Stimulated activated naive B cell treated with anti-CD40 and anti-IgM and Interleukin-4, amounts not matched to agents 10 μg/mL and 1 μg/mL and 100 μg/mL, for 72 hours (primary cell): ENCODE results near the gene MAST4.

Source experiments
- ATAC-seq, 2 donors: fragments of 150-1000 bp; cut with Tn5 transposase; replicated peaks; 2 replicates each; pipeline ENCODE4 v1.10.0; 2021; ENCODE audit warnings: moderate library complexity in 1 of 2
- DNase-seq: peaks from one replicate; pipeline ENCODE4 v3.0.0; 2021
- H3K27ac Mint-ChIP-seq: one replicate; pipeline ENCODE4 v1.8.0; 2022; ENCODE audit warnings: mild to moderate bottlenecking, mixed read lengths
- H3K27me3 Mint-ChIP-seq, 2 donors: one replicate each; pipeline ENCODE4 v1.8.0; 2022; ENCODE audit warnings: mixed read lengths in 2 of 2
- H3K36me3 Mint-ChIP-seq, 2 donors: one replicate each; pipeline ENCODE4 v1.8.0; 2022; ENCODE audit warnings: mixed read lengths in 2 of 2, mild to moderate bottlenecking in 1 of 2
- H3K4me1 Mint-ChIP-seq, 2 donors: one replicate each; pipeline ENCODE4 v1.8.0; 2022; ENCODE audit warnings: mixed read lengths in 2 of 2, mild to moderate bottlenecking in 1 of 2
- H3K4me3 Mint-ChIP-seq, 2 donors: one replicate each; pipeline ENCODE4 v1.8.0; 2022; ENCODE audit warnings: mild to moderate bottlenecking in 2 of 2, mixed read lengths in 2 of 2, moderate library complexity in 1 of 2
- H3K9me3 Mint-ChIP-seq, 2 donors: one replicate each; pipeline ENCODE4 v1.8.0; 2022; ENCODE audit warnings: mixed read lengths in 2 of 2, mild to moderate bottlenecking in 1 of 2

MAST4 gene

DNA sequence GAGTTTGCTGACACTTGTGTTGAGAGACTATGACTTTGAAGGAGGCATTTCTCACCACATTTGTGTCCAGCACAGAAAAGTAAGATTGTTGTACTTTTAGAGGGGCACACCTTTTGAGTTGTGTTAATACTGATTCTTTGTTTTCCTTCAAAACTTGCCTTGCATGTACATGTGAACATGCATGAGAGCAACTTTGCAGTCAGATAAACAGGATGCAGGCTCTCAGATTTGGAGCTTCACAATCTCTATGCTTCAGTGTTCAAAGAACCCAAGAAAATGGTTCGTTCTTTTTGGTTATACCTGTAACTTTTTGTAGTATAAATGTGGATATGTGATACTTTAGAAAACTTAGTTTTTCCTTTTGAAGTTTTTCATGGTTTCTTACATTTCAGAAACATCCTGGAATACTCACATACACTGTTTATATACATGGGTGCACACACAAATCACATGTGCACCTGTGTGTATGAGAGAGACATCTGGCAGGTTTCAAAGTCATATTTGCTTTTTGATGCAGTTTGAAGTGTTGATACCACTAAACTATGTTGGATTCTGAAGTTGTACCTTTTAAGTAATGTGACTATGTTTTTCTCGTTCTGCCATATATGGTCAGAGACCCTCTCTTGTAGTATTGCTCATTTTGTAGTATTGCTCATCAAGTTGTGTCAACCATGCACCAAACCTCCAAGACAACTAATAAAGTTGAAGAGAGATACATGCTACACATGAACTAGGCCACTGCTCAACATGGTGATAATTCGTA, 409.7 kb downstream of the MAST4 start:
- peak overlapping the region; percentile 92 to 95 for H3K4me3 Mint-ChIP-seq

DNA sequence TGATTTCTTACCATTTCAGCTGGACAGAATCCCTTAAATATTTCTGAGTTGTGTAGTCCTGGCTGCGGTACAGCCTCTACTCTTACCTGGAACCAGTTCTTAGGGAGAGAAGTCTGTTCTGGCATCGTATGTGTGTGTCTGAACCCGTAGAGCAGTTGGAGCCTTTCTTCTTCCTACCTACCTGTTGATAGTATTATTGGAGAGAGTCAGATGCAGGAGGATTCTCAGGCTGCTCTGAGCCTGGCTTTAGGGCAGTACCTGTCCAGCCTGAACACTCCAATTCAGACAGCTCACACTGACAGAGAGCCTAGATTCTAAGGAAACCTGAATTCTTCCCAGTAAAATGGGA, 410.3 kb downstream of the MAST4 start:
- peaks cover 12 to 30% of the 10 kb centered on the region in 2 donors for H3K4me1 Mint-ChIP-seq
- DNase-seq (no peak), ATAC-seq (no peak)
- no peaks in the 10 kb centered on the region for H3K36me3 Mint-ChIP-seq
- H3K9me3 Mint-ChIP-seq, result no peaks in the 10 kb centered on the region
- H3K4me3 Mint-ChIP-seq, result no peak overlapping the region
- H3K27ac Mint-ChIP-seq, result no peak overlapping the region
- H3K27me3 Mint-ChIP-seq, result peaks cover 0 to 4% of the 10 kb centered on the region in 2 donors

More for the DNA sequence above, 409.7 kb downstream of the MAST4 start:
- H3K36me3 Mint-ChIP-seq, result no peaks in the 10 kb centered on the region
- H3K9me3 Mint-ChIP-seq, result no peaks in the 10 kb centered on the region
- H3K27me3 Mint-ChIP-seq, result no peaks in the 10 kb centered on the region
- H3K4me1 Mint-ChIP-seq, result peaks cover 12 to 25% of the 10 kb centered on the region in 2 donors
- ATAC-seq (no peak), DNase-seq (no peak)
- no peak overlapping the region for H3K27ac Mint-ChIP-seq

DNA sequence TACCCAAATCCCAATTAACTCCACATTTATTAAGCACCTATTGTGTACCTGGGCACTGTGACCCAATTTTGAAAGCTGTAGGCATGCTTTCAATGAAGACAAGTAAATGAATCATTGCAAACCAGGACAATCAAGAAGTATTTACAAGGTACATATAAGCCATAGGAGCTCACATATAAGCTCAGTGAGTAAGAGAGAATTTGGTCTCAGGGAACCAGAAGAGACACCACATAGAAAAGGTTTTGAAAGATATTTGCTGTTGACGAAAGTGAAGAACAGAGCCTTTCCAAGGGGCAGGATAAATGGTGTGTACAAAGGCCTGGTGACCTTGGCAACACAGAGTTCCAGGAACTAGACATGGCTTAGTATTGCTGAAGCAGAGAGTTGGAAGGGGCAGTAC, 412.8 kb downstream of the MAST4 start:
- Mint-ChIP-seq H3K27me3 (peaks cover 0 to 4% of the 10 kb centered on the region in 2 donors), H3K36me3 (no peaks in the 10 kb centered on the region), H3K27ac (no peak overlapping the region), H3K4me3 (no peak overlapping the region), H3K9me3 (no peaks in the 10 kb centered on the region), H3K4me1 (peaks cover 12 to 22% of the 10 kb centered on the region in 2 donors)
- ATAC-seq (no peak), DNase-seq (no peak)

GRCh38 chr5:67010684-67011409, 414.7 kb downstream of the MAST4 start:
- DNase-seq (no peak), ATAC-seq (no peak)
- Mint-ChIP-seq H3K4me3 (no peak overlapping the region), H3K36me3 (no peaks in the 10 kb centered on the region), H3K4me1 (peaks cover 1 to 8% of the 10 kb centered on the region in 2 donors), H3K27me3 (peaks cover 0 to 4% of the 10 kb centered on the region in 2 donors), H3K27ac (no peak overlapping the region), H3K9me3 (no peaks in the 10 kb centered on the region)

DNA sequence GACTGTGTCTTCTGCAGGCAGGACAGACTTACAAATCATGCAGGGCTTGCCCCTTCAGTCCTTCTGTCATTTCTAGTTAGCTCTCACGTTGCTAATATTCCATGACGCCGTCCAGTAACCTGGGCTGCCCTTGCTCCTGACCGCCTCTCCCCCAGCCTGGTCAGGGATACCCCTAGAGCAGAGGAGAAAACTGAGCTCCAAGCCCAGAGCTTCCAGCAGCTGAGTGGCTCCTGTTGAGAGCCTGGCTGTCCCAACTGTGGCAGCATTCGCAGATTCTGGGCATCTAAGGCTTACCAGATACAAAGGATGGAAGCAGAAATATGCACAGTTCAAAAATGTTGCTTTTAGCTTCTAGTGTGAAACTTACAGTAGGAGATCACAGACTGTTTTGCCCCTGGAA, 415.2 kb downstream of the MAST4 start:
- Mint-ChIP-seq H3K4me1 (peaks cover 1 to 8% of the 10 kb centered on the region in 2 donors), H3K27ac (no peak overlapping the region), H3K4me3 (no peak overlapping the region), H3K9me3 (no peaks in the 10 kb centered on the region), H3K36me3 (no peaks in the 10 kb centered on the region), H3K27me3 (peaks cover 0 to 4% of the 10 kb centered on the region in 2 donors)
- no peak for DNase-seq
- no peak for ATAC-seq

DNA sequence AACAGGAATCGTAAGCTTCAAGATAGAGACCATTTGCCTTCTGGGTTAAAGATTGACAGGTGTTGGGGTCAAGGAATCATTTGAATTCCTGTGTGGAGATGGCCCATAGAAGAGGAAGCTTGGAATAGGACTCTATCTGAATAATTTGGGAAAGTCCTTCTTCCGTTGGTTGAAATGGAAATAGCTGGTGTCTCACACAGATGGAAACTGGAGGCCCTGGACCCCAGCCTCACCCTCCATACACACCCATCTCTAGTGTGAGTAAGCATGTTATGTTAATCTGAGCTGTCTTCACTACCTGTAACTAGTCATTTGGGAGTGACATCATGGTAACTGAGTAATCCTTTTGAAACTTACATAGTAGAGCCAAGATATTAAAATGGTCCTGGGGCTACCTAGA, 416.0 kb downstream of the MAST4 start:
- H3K27me3 Mint-ChIP-seq, result peaks cover 0 to 4% of the 10 kb centered on the region in 2 donors
- H3K27ac Mint-ChIP-seq, result no peak overlapping the region
- no peak overlapping the region for H3K4me3 Mint-ChIP-seq
- ATAC-seq (no peak), DNase-seq (no peak)
- no peaks in the 10 kb centered on the region for H3K9me3 Mint-ChIP-seq
- no peaks in the 10 kb centered on the region for H3K36me3 Mint-ChIP-seq
- peaks cover 1 to 8% of the 10 kb centered on the region in 2 donors for H3K4me1 Mint-ChIP-seq

- Mint-ChIP-seq H3K9me3 (no peaks in the 10 kb centered on the region), H3K36me3 (no peaks in the 10 kb centered on the region), H3K4me1 (peaks cover 0 to 8% of the 10 kb centered on the region in 2 donors), H3K27me3 (peaks cover 0 to 4% of the 10 kb centered on the region in 2 donors), H3K4me3 (no peak overlapping the region), H3K27ac (no peak overlapping the region)
- DNase-seq (no peak), ATAC-seq (no peak)
Measured at GRCh38 chr5:67013719-67014118, 417.5 kb downstream of the MAST4 start.

DNA sequence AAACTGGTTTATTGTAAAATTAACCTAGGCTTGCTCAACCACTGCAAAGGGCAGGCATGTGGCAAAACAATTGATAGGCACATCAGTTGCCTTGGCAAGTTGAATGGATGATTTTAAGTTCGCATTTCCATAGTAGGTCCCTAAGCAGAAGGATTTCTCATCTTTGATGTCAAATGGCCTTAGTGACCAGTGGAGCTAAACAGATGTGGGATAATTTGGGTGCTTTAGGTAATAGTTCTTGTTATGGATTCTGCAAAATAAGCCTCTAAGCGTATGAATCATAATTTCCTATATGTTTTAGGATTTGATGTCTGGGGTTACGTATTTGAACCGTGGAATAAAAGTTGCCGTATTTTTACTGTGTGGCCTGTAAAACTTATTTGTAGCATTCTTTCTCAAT, 418.0 kb downstream of the MAST4 start:
- Mint-ChIP-seq H3K36me3 (no peaks in the 10 kb centered on the region), H3K4me1 (peaks cover 0 to 8% of the 10 kb centered on the region in 2 donors), H3K27me3 (peaks cover 0 to 4% of the 10 kb centered on the region in 2 donors), H3K9me3 (no peaks in the 10 kb centered on the region), H3K4me3 (no peak overlapping the region), H3K27ac (no peak overlapping the region)
- ATAC-seq (no peak), DNase-seq (no peak)

DNA sequence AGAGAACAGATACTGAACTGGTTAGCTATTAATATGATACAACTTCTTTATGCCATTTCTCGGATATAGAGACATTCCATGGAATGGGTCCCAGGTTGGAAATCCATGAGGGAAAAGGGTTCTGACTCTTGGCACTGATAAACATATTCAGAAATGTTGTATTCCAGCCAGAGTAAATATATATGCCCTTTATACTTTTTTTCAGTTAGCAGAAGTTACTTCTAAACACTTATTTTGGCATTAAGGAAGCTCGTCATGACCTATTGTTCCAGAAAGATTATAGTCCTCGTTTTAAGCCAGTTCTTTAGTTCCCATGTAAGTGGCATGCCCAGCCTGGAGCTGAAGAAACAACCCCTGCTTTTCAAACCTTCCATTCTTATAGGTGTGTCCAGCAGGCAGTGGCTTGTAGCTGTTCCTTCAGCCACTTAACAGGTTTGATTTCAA, 418.8 kb downstream of the MAST4 start:
- H3K27ac Mint-ChIP-seq, result no peak overlapping the region
- no peak overlapping the region for H3K4me3 Mint-ChIP-seq

DNA sequence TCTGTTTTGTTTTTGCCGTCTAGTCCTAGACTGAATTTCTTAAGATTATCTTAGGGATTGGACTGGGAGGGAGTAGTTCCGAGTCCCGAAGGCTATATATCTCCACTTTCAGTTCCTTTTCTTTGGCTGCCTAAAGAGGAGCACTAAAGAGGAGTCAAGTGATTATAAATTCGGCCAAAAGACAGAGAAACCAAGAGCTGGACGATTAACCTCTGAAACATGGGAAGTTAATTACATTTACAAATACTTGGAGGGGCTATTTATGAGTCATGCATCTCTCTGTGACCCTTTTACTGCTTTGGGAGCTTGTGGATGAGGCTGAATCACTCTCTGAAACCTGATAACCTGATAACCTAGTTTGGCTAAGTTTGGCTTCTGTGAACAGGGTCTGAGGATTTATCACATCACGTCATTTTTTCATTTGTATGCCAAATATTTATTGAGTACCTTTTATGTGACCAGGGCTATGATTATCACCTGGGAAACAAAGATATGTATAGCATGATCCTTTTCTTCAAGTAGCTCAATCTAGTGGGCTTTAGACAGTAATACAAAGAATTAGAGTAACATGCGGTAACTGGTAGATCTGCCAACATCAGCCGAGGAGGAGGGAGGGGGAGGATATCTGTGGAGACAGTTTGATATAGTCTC, 419.5 kb downstream of the MAST4 start:
- Mint-ChIP-seq H3K4me1 (peaks cover 0 to 8% of the 10 kb centered on the region in 2 donors), H3K36me3 (no peaks in the 10 kb centered on the region), H3K27ac (no peak overlapping the region), H3K9me3 (no peaks in the 10 kb centered on the region), H3K27me3 (peaks cover 0 to 4% of the 10 kb centered on the region in 2 donors), H3K4me3 (no peak overlapping the region)
- no peak for ATAC-seq
- no peak for DNase-seq

More for the DNA sequence above, 418.8 kb downstream of the MAST4 start:
- DNase-seq (no peak), ATAC-seq (no peak)
- Mint-ChIP-seq H3K4me1 (peaks cover 0 to 8% of the 10 kb centered on the region in 2 donors), H3K27me3 (peaks cover 0 to 4% of the 10 kb centered on the region in 2 donors), H3K9me3 (no peaks in the 10 kb centered on the region), H3K36me3 (no peaks in the 10 kb centered on the region)

- H3K4me1 Mint-ChIP-seq, result no peaks in the 10 kb centered on the region
- H3K9me3 Mint-ChIP-seq, result no peaks in the 10 kb centered on the region
- H3K27ac Mint-ChIP-seq, result peak overlapping the region; percentile 51
- H3K4me3 Mint-ChIP-seq, result no peak overlapping the region
- H3K27me3 Mint-ChIP-seq, result no peaks in the 10 kb centered on the region
- DNase-seq, result no peak
- no peak for ATAC-seq
- peaks cover 0 to 2% of the 10 kb centered on the region in 2 donors for H3K36me3 Mint-ChIP-seq
Measured at GRCh38 chr5:67019065-67019845, 423.1 kb downstream of the MAST4 start.

DNA sequence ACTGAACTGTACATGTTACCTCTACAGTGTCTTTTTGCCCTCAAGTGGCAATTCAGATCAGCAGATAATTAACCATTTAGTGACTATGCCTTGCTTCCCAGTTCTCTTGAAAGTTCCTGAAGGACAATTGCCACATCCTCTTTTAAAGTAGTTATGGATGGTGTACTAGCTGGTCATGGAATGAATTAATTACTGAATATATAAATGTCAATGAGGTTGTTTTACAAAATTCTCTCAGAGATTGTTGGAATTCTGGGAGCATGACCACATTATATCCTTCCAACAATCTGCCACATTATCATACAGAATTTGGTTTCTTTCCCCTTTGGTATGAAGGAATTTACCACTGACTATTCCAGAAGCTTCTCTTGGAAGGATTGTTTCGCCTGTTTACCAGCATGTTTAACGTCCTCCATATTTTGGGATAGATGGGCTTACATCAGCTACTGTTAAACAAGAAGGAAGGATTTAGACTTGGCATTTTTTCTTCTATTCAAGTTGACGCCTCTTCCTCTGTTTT, 424.0 kb downstream of the MAST4 start:
- Mint-ChIP-seq H3K4me1 (no peaks in the 10 kb centered on the region), H3K36me3 (peaks cover 0 to 2% of the 10 kb centered on the region in 2 donors), H3K4me3 (no peak overlapping the region), H3K27ac (no peak overlapping the region), H3K27me3 (no peaks in the 10 kb centered on the region), H3K9me3 (no peaks in the 10 kb centered on the region)
- ATAC-seq, result no peak
- no peak for DNase-seq

DNA sequence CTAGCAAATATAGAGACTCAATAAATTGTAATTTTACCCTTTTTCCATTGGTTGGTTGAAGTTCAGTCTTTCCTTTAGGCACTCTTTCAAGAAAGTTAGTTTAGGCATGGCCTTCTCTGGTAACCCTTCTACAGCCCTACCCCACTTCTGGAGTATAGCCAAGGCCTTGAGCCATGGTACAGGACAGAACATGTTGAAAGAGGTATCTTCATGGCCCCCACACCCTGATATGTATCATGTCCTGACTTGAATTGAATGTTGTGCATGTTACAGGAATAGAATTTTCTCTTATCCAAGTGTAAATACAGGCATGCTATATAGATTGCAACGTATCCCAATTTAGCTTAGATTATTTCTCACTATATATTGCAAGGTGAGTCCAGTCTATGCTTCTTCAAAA, 424.8 kb downstream of the MAST4 start:
- no peaks in the 10 kb centered on the region for H3K9me3 Mint-ChIP-seq
- no peak overlapping the region for H3K27ac Mint-ChIP-seq

DNA sequence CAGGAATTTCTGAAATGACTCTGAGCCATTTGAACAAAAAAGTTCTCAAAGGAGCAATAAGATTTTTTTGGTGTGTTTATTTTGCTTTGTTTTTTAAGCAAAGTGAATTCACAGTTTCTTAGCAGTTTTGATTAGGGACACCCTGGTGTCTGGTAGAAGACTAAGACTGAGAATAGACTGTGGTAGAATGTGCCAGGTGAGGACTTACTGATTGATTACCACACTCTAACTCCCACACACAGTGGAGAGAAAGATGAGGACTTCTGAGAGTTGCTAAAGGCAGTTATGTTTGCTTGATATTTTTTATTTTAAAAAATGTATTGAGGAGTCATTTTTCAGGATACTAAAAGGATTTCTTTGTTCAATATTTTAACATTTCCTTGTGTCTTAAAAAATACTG, 425.3 kb downstream of the MAST4 start:
- peak; percentile 65 to 68 for ATAC-seq
- Mint-ChIP-seq H3K36me3 (peaks cover 0 to 2% of the 10 kb centered on the region in 2 donors), H3K4me1 (no peaks in the 10 kb centered on the region), H3K27ac (no peak overlapping the region), H3K4me3 (no peak overlapping the region), H3K27me3 (no peaks in the 10 kb centered on the region), H3K9me3 (no peaks in the 10 kb centered on the region)
- no peak for DNase-seq

More for the DNA sequence above, 424.8 kb downstream of the MAST4 start:
- no peak for DNase-seq
- no peak for ATAC-seq
- no peaks in the 10 kb centered on the region for H3K4me1 Mint-ChIP-seq
- no peak overlapping the region for H3K4me3 Mint-ChIP-seq
- H3K36me3 Mint-ChIP-seq, result peaks cover 0 to 2% of the 10 kb centered on the region in 2 donors
- no peaks in the 10 kb centered on the region for H3K27me3 Mint-ChIP-seq
